Astrocyte (in vitro differentiated cells and primary cell): Measurements from ENCODE around the gene OR5I1. TPM values are rescaled to one million over a fixed set of nuclear protein-coding genes. Genes with fewer than 3 reads are reported as not detected.

Source experiments
- DNase-seq: peaks from one replicate; pipeline ENCODE4 v3.0.0-alpha.2; 2010; ENCODE audit warnings: low read depth
- FAIRE-seq: peaks from 2 replicates; lab custom pipeline; 2011; peaks lifted over from hg19 to GRCh38; lab: Jason Lieb, UNC
- H2AFZ ChIP-seq: 2 replicates; pipeline ENCODE4 v1.6.0; 2012; ENCODE audit warnings: low read depth, low read length, inconsistent platforms
- H3K27ac ChIP-seq: 2 replicates; pipeline ENCODE4 v1.5.1; 2011; ENCODE audit warnings: low read depth, low read length, inconsistent platforms
- H3K27me3 ChIP-seq: 2 replicates; pipeline ENCODE4 v1.6.0; 2011; ENCODE audit warnings: low read length, inconsistent platforms; ENCODE audit not compliant: insufficient read depth
- H3K36me3 ChIP-seq: 2 replicates; pipeline ENCODE4 v1.5.1; 2011; ENCODE audit warnings: low read length, inconsistent platforms; ENCODE audit not compliant: insufficient read depth
- H3K4me1 ChIP-seq: 2 replicates; pipeline ENCODE4 v1.5.1; 2011; ENCODE audit warnings: low read length, inconsistent platforms; ENCODE audit not compliant: insufficient read depth
- H3K4me2 ChIP-seq: 2 replicates; pipeline ENCODE4 v1.6.0; 2012; ENCODE audit warnings: low read length, inconsistent platforms
- H3K4me3 ChIP-seq: 2 replicates; pipeline ENCODE4 v1.5.1; 2011; ENCODE audit warnings: low read depth, mild to moderate bottlenecking, low read length, inconsistent platforms; ENCODE audit not compliant: insufficient read depth
- H3K79me2 ChIP-seq: 2 replicates; pipeline ENCODE4 v1.6.0; 2012; ENCODE audit warnings: mild to moderate bottlenecking, low read length, inconsistent platforms; ENCODE audit not compliant: insufficient read depth
- H3K9ac ChIP-seq: 2 replicates; pipeline ENCODE4 v1.6.0; 2012; ENCODE audit warnings: mild to moderate bottlenecking, low read length, inconsistent platforms
- H3K9me3 ChIP-seq: 2 replicates; pipeline ENCODE4 v1.5.1; 2012; ENCODE audit warnings: low read depth, mild to moderate bottlenecking, low read length, inconsistent platforms; ENCODE audit not compliant: insufficient read depth
- H4K20me1 ChIP-seq: 2 replicates; pipeline ENCODE4 v1.6.0; 2012; ENCODE audit warnings: low read length, inconsistent platforms; ENCODE audit not compliant: insufficient read depth
- H3K27ac Mint-ChIP-seq: one replicate; pipeline ENCODE4 v1.8.0; 2021; ENCODE audit warnings: mild to moderate bottlenecking, mixed read lengths; ENCODE audit not compliant: unreplicated experiment
- H3K27me3 Mint-ChIP-seq: one replicate; pipeline ENCODE4 v1.8.0; 2021; ENCODE audit warnings: low read depth, mixed read lengths; ENCODE audit not compliant: unreplicated experiment
- H3K36me3 Mint-ChIP-seq: one replicate; pipeline ENCODE4 v1.8.0; 2021; ENCODE audit warnings: low read depth, mixed read lengths; ENCODE audit not compliant: unreplicated experiment
- H3K4me1 Mint-ChIP-seq: one replicate; pipeline ENCODE4 v1.8.0; 2021; ENCODE audit warnings: low read depth, mixed read lengths; ENCODE audit not compliant: unreplicated experiment
- H3K4me3 Mint-ChIP-seq: one replicate; pipeline ENCODE4 v1.8.0; 2021; ENCODE audit warnings: mild to moderate bottlenecking, moderate library complexity, mixed read lengths; ENCODE audit not compliant: unreplicated experiment
- H3K9me3 Mint-ChIP-seq: one replicate; pipeline ENCODE4 v1.8.0; 2021; ENCODE audit warnings: mild to moderate bottlenecking, mixed read lengths; ENCODE audit not compliant: unreplicated experiment
- EZH2 ChIP-seq: IDR thresholded peaks from 2 replicates; pipeline ENCODE4 v1.6.1; 2012; ENCODE audit warnings: mild to moderate bottlenecking, low read length, inconsistent platforms; ENCODE audit not compliant: insufficient read depth
- total RNA-seq: library from RNA; stranded (reverse); gene quantifications from 2 replicates; pipeline ENCODE4 v1.2.1, GENCODE V29; 2021
- TF ChIP-seq, protein P1 (sequence below): IDR thresholded peaks from 2 replicates; pipeline ENCODE4 v1.5.1; 2011; ENCODE audit warnings: low read depth, mild to moderate bottlenecking, inconsistent platforms, low read length, moderate library complexity; ENCODE audit not compliant: insufficient read depth

Gene OR5I1
- total RNA-seq, 1 donor from 2014 or later, result not detected

DNA sequence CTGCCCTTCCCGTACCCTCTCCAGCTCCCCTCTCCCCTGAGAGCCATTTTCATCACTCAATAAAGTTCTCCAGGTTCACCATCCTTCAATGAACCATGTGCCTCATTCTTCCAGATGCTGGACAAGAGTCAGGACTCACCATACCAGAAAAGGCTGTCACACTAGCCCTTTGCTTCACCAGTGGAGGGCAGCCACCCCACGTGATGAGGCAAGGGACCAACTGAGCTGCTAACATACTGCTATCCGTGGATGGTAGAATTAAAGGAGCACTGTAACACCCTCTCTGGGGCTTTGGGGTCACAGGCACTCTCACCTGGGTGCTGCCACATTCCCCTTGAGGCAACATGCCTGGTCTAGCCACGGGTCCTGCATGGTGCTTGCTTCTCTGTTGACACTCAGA is 13.1 kb upstream of the OR5I1 start:
- no peak overlapping the region for H2AFZ ChIP-seq
- no peaks in the 10 kb centered on the region for H3K4me1 Mint-ChIP-seq

DNA sequence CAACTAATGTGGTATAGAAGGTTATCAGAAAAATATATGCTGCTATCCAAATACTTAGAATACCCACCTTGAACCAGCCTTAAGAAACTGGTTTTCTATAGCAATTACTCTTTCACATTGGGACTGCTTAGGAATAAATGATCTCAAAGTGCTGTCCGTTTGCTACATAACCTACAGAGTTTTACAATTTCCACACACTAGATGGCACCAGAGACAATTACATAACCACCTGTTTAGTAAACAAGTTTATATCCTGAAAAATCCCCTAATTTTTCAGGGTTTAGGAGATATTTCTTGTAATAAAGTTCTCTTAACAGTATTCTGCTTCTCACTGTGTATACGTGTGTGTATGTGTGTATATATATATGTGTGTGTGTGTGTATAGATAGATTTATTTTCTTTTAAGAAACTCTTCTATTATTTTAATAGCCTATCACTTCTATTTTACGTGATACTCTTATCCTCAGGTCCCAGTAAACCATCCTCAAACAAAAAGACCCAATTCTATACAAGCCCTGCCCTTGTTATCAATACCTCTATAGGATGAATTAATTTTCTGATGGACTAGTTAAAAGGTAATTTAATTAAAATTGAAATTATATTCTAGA is 6.7 kb upstream of the OR5I1 start:
- Histone ChIP-seq H4K20me1 (no peaks in the 10 kb centered on the region), H3K4me2 (no peak overlapping the region), H3K27me3 (no peaks in the 10 kb centered on the region), H3K27ac (no peak overlapping the region), H3K4me1 (no peaks in the 10 kb centered on the region), H3K4me3 (no peak overlapping the region), H3K79me2 (no peaks in the 10 kb centered on the region), H3K36me3 (no peaks in the 10 kb centered on the region), H3K9ac (no peak overlapping the region), H2AFZ (no peak overlapping the region), H3K9me3 (no peaks in the 10 kb centered on the region)
- TF ChIP-seq EZH2, result no peak
- TF ChIP-seq, protein P1, sequence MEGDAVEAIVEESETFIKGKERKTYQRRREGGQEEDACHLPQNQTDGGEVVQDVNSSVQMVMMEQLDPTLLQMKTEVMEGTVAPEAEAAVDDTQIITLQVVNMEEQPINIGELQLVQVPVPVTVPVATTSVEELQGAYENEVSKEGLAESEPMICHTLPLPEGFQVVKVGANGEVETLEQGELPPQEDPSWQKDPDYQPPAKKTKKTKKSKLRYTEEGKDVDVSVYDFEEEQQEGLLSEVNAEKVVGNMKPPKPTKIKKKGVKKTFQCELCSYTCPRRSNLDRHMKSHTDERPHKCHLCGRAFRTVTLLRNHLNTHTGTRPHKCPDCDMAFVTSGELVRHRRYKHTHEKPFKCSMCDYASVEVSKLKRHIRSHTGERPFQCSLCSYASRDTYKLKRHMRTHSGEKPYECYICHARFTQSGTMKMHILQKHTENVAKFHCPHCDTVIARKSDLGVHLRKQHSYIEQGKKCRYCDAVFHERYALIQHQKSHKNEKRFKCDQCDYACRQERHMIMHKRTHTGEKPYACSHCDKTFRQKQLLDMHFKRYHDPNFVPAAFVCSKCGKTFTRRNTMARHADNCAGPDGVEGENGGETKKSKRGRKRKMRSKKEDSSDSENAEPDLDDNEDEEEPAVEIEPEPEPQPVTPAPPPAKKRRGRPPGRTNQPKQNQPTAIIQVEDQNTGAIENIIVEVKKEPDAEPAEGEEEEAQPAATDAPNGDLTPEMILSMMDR, result peak; percentile 18
- no peaks in the 10 kb centered on the region for H3K9me3 Mint-ChIP-seq
- no peak overlapping the region for H3K4me3 Mint-ChIP-seq
- no peaks in the 10 kb centered on the region for H3K27me3 Mint-ChIP-seq
- no peak overlapping the region for H3K27ac Mint-ChIP-seq
- no peak for DNase-seq
- no peaks in the 10 kb centered on the region for H3K4me1 Mint-ChIP-seq
- FAIRE-seq, result no peak
- H3K36me3 Mint-ChIP-seq, result no peaks in the 10 kb centered on the region

More for the DNA sequence above, 13.1 kb upstream of the OR5I1 start:
- Histone ChIP-seq H4K20me1 (no peaks in the 10 kb centered on the region), H3K36me3 (no peaks in the 10 kb centered on the region), H3K27me3 (no peaks in the 10 kb centered on the region), H3K4me2 (no peak overlapping the region), H3K79me2 (no peaks in the 10 kb centered on the region), H3K4me3 (no peak overlapping the region), H3K9me3 (peaks cover 2% of the 10 kb centered on the region), H3K9ac (no peak overlapping the region), H3K27ac (no peak overlapping the region), H3K4me1 (no peaks in the 10 kb centered on the region)
- H3K36me3 Mint-ChIP-seq, result no peaks in the 10 kb centered on the region
- H3K9me3 Mint-ChIP-seq, result no peaks in the 10 kb centered on the region
- TF ChIP-seq, protein P1, result no peak
- TF ChIP-seq EZH2, result no peak
- FAIRE-seq, result no peak
- H3K4me3 Mint-ChIP-seq, result no peak overlapping the region
- no peaks in the 10 kb centered on the region for H3K27me3 Mint-ChIP-seq
- DNase-seq, result no peak
- no peak overlapping the region for H3K27ac Mint-ChIP-seq

GRCh38 chr11:55920537-55920936 is 15.7 kb downstream of the OR5I1 start:
- Histone ChIP-seq H3K27me3 (no peaks in the 10 kb centered on the region), H3K4me1 (no peaks in the 10 kb centered on the region), H3K9me3 (no peaks in the 10 kb centered on the region), H4K20me1 (no peaks in the 10 kb centered on the region), H3K9ac (no peak overlapping the region), H3K79me2 (no peaks in the 10 kb centered on the region), H3K4me3 (no peak overlapping the region), H2AFZ (no peak overlapping the region), H3K4me2 (no peak overlapping the region), H3K36me3 (no peaks in the 10 kb centered on the region), H3K27ac (no peak overlapping the region)
- Mint-ChIP-seq H3K9me3 (no peaks in the 10 kb centered on the region), H3K27me3 (no peaks in the 10 kb centered on the region), H3K4me1 (no peaks in the 10 kb centered on the region), H3K4me3 (no peak overlapping the region), H3K27ac (no peak overlapping the region), H3K36me3 (no peaks in the 10 kb centered on the region)
- FAIRE-seq (no peak), DNase-seq (no peak)
- TF ChIP-seq, protein P1, result no peak
- no peak for TF ChIP-seq EZH2
